ENCODE results near the gene TMEM151B.

GRCh38 chr6:44245391-44245911 lies 24.8 kb upstream of the TMEM151B start:
- TF ChIP-seq EP300 (IDR thresholded peaks at IDR 0.05; ENCODE audit: borderline replicate concordance in 1 of 2, low read depth in 1 of 2, low read length in 1 of 2): no peak
- TF ChIP-seq YY1 (IDR thresholded peaks at IDR 0.05; ENCODE audit: low read depth): no peak
- TF ChIP-seq TEAD4 (IDR thresholded peaks at IDR 0.05; ENCODE audit: borderline replicate concordance, insufficient read depth): no peak
- no peak for TF ChIP-seq CTCF (IDR thresholded peaks at IDR 0.05)
- no peak for TF ChIP-seq SMC3 (IDR thresholded peaks at IDR 0.05; ENCODE audit: low read depth, low read length)
- TF ChIP-seq EZH2phosphoT487 (IDR thresholded peaks at IDR 0.05; ENCODE audit: borderline replicate concordance, low read depth): no peak
- TF ChIP-seq MXI1 (IDR thresholded peaks at IDR 0.05; ENCODE audit: low read depth, low read length): no peak
- TF ChIP-seq POLR2AphosphoS5 (IDR thresholded peaks at IDR 0.05; ENCODE audit: low read depth, low read length): no peak
- TF ChIP-seq GABPA (IDR thresholded peaks at IDR 0.05; ENCODE audit: low read depth): no peak
- no peak for TF ChIP-seq NFIC (IDR thresholded peaks at IDR 0.05; ENCODE audit: borderline replicate concordance)
